Measurements from ENCODE around the gene UBE2E2.

The UBE2E2 gene

GRCh38 chr3:23276913-23277658 lies 74.0 kb downstream of the UBE2E2 start:
- H3K4me3 ChIP-seq (ENCODE audit: low read depth in 1 of 2, low read length in 2 of 2) = no peak overlapping the region
- no peaks in the 10 kb centered on the region for H3K36me3 ChIP-seq (ENCODE audit: insufficient read depth, low read length)
- no peaks in the 10 kb centered on the region for H3K9me3 ChIP-seq (ENCODE audit: insufficient read depth, low read length, severe bottlenecking)
- TF ChIP-seq CTCF (IDR thresholded peaks at IDR 0.05; ENCODE audit: borderline replicate concordance, extremely low read depth, low read length, poor library complexity, severe bottlenecking) (no peak), EZH2 (IDR thresholded peaks at IDR 0.05; ENCODE audit: borderline replicate concordance, low read depth, low read length, severe bottlenecking) (no peak)
- no peak overlapping the region for H3K4me2 ChIP-seq (ENCODE audit: insufficient read depth, low read length)
- no peaks in the 10 kb centered on the region for H3K4me1 ChIP-seq (ENCODE audit: insufficient read depth, low read length)
- no peak overlapping the region for H2AFZ ChIP-seq (ENCODE audit: low read depth, low read length)
- no peaks in the 10 kb centered on the region for H4K20me1 ChIP-seq (ENCODE audit: insufficient read depth, low read length)
- DNase-seq (no peak), ATAC-seq (ENCODE audit: insufficient read depth, low read depth) (no peak)
- no peak overlapping the region for H3K9ac ChIP-seq (ENCODE audit: low read depth, low read length)
- no peaks in the 10 kb centered on the region for H3K27me3 ChIP-seq (ENCODE audit: insufficient read depth, low read length, poor library complexity)
- H3K79me2 ChIP-seq (ENCODE audit: insufficient read depth, low read length) = no peaks in the 10 kb centered on the region
- no peak overlapping the region for H3K27ac ChIP-seq (ENCODE audit: low read length)

- no peaks in the 10 kb centered on the region for H3K79me2 ChIP-seq (ENCODE audit: insufficient read depth, low read length)
- H3K27ac ChIP-seq (ENCODE audit: low read length) = no peak overlapping the region
- TF ChIP-seq CTCF (IDR thresholded peaks at IDR 0.05; ENCODE audit: borderline replicate concordance, extremely low read depth, low read length, poor library complexity, severe bottlenecking) (no peak), EZH2 (IDR thresholded peaks at IDR 0.05; ENCODE audit: borderline replicate concordance, low read depth, low read length, severe bottlenecking) (no peak)
- DNase-seq (no peak), ATAC-seq (ENCODE audit: insufficient read depth, low read depth) (no peak)
- no peaks in the 10 kb centered on the region for H4K20me1 ChIP-seq (ENCODE audit: insufficient read depth, low read length)
- no peak overlapping the region for H3K4me2 ChIP-seq (ENCODE audit: insufficient read depth, low read length)
- H3K9ac ChIP-seq (ENCODE audit: low read depth, low read length) = no peak overlapping the region
- no peaks in the 10 kb centered on the region for H3K4me1 ChIP-seq (ENCODE audit: insufficient read depth, low read length)
- H3K36me3 ChIP-seq (ENCODE audit: insufficient read depth, low read length) = no peaks in the 10 kb centered on the region
- no peak overlapping the region for H3K4me3 ChIP-seq (ENCODE audit: low read depth in 1 of 2, low read length in 2 of 2)
- H3K9me3 ChIP-seq (ENCODE audit: insufficient read depth, low read length, severe bottlenecking) = no peaks in the 10 kb centered on the region
- no peak overlapping the region for H2AFZ ChIP-seq (ENCODE audit: low read depth, low read length)
- no peaks in the 10 kb centered on the region for H3K27me3 ChIP-seq (ENCODE audit: insufficient read depth, low read length, poor library complexity)
Measured at GRCh38 chr3:23277688-23278087, 74.6 kb downstream of the UBE2E2 start.

- ATAC-seq (ENCODE audit: insufficient read depth, low read depth) = no peak
- no peaks in the 10 kb centered on the region for H4K20me1 ChIP-seq (ENCODE audit: insufficient read depth, low read length)
- no peak overlapping the region for H2AFZ ChIP-seq (ENCODE audit: low read depth, low read length)
Measured at GRCh38 chr3:23283625-23284024, 80.5 kb downstream of the UBE2E2 start.

More at GRCh38 chr3:23283625-23284024, 80.5 kb downstream of the UBE2E2 start:
- H3K4me3 ChIP-seq (ENCODE audit: low read depth in 1 of 2, low read length in 2 of 2) = no peak overlapping the region
- no peak for TF ChIP-seq EZH2 (IDR thresholded peaks at IDR 0.05; ENCODE audit: borderline replicate concordance, low read depth, low read length, severe bottlenecking)
- TF ChIP-seq CTCF (IDR thresholded peaks at IDR 0.05; ENCODE audit: borderline replicate concordance, extremely low read depth, low read length, poor library complexity, severe bottlenecking) = no peak
- no peaks in the 10 kb centered on the region for H3K36me3 ChIP-seq (ENCODE audit: insufficient read depth, low read length)
- no peak overlapping the region for H3K4me2 ChIP-seq (ENCODE audit: insufficient read depth, low read length)
- DNase-seq = no peak
- H3K79me2 ChIP-seq (ENCODE audit: insufficient read depth, low read length) = no peaks in the 10 kb centered on the region
- no peak overlapping the region for H3K27ac ChIP-seq (ENCODE audit: low read length)
- no peaks in the 10 kb centered on the region for H3K4me1 ChIP-seq (ENCODE audit: insufficient read depth, low read length)
- no peaks in the 10 kb centered on the region for H3K9me3 ChIP-seq (ENCODE audit: insufficient read depth, low read length, severe bottlenecking)
- no peak overlapping the region for H3K9ac ChIP-seq (ENCODE audit: low read depth, low read length)
- H3K27me3 ChIP-seq (ENCODE audit: insufficient read depth, low read length, poor library complexity) = no peaks in the 10 kb centered on the region
